H1 (cell line): ENCODE results near the gene CMIP. TPM values are rescaled to one million over a fixed set of nuclear protein-coding genes. Genes with fewer than 3 reads are reported as not detected.

ENCODE experiments used
- CBX5 ChIP-seq: fragments of 300-800, 300-1000 bp; sonication (generic); IDR thresholded peaks from 2 replicates; pipeline ENCODE4 v1.7.1; 2016; ENCODE audit warnings: antibody characterized with exemption, low read length, low read depth
- CEBPB ChIP-seq: IDR thresholded peaks from 2 replicates; pipeline ENCODE4 v1.6.1; 2012; ENCODE audit warnings: low read depth, low read length
- E2F6 ChIP-seq: IDR thresholded peaks from 2 replicates; pipeline ENCODE4 v1.6.1; 2012; ENCODE audit warnings: inconsistent platforms
- NANOG ChIP-seq: IDR thresholded peaks from 2 replicates; pipeline ENCODE4 v1.6.1; 2011; ENCODE audit warnings: low read length, low read depth, mild to moderate bottlenecking, inconsistent platforms; ENCODE audit not compliant: insufficient read depth, poor library complexity, severe bottlenecking
- RFX5 ChIP-seq: IDR thresholded peaks from 2 replicates; pipeline ENCODE4 v1.6.1; 2011; ENCODE audit warnings: low read depth, low read length, improper control_type of control experiment, borderline replicate concordance
- RNF2 ChIP-seq: fragments of 200-900, 300-1000 bp; sonication (generic); IDR thresholded peaks from 2 replicates; pipeline ENCODE4 v1.7.1; 2016; ENCODE audit warnings: borderline replicate concordance, low read depth, mild to moderate bottlenecking, antibody characterized with exemption, low read length; ENCODE audit not compliant: poor library complexity, severe bottlenecking; ENCODE audit errors: missing control alignments
- polyA plus RNA-seq, 7 experiments: library from polyadenylated mRNA; depleted of rRNA in 3 of 7; stranded (reverse) in 5 of 7; unstranded in 2 of 7; fragments of >200 nt in 5 of 7; fragments of 200-250 nt in 2 of 7; gene quantifications; 1 replicate in 5 of 7; 2 replicates in 1 of 7; 4 replicates in 1 of 7; pipeline versions ENCODE4 v1.2.1 to v1.2.3, GENCODE V29; 2011 to 2013; ENCODE audit warnings: missing spikeins in 2 of 7, mixed read lengths in 2 of 7
- total RNA-seq: library from RNA; stranded (reverse); fragmentation: NEBNext Ultra II Directional; extraction: Animal tissue kit (Norgen Biotek cat#: 25700); gene quantifications from 2 replicates; pipeline ENCODE4 v1.2.1, GENCODE V29; 2021

CMIP gene
- total and polyA plus RNA-seq, 2 of the 8 experiments (the other 6 are each of a cell fraction or from before 2014, with no cell fraction given): 7.9 to 53.2 TPM

- TF ChIP-seq RNF2 (no peak), CEBPB (no peak), E2F6 (no peak), CBX5 (no peak), RFX5 (no peak), NANOG (no peak)
Observed at GRCh38 chr16:81436386-81436785, 8.2 kb upstream of the CMIP start (continued).
